ENCODE data around the gene STXBP6.
A peak's percentile ranks its signal among the peaks of the same experiment; 100 is the strongest.

The STXBP6 gene

GRCh38 chr14:24880689-24881088 is 169.3 kb downstream of the STXBP6 start:
- DNase-seq = peak; percentile 33

- DNase-seq = no peak
Observed at GRCh38 chr14:24879661-24880386, 170.1 kb downstream of the STXBP6 start.

GRCh38 chr14:24876996-24877395 is 173.0 kb downstream of the STXBP6 start:
- DNase-seq = no peak

DNA sequence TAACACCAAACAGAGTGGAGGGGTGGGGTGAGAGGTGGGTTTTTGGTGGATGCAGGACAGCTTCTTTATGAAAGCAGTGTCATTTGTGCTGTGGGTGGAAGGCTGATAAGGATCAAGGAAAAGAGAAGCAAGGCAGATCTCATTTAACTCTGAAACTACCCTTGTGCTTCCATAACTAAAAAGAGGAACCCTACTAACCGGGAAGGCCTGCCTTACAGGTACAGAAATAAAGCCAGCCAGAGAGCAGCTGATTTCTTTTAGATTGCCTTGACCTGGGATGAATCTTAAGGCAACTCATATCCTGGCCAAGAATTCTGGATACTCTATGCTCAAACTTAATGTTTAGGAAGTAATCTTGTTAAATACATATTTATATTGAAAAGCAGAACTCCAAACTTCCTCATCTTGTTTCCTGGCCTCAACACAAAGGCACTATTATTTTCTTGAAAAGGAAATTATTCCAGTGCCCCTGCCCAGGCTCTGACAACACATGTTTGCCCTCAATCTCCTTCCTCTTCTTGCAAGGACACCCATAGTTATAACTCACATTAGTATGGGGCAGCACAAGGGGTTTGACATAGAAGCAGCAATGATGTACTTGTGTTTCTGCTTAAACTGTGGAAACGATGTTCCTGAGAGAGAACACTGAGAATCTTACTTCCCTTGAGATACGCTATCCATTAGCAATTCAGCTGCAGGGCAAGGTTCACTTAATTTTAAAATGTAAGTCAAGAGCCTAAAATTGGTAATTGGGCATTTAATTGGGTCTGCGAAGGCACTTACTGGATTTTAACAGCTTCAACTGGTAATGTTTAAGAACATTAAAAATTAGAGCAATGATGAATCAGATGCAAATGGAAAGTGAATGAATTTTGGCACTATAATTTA is 173.7 kb downstream of the STXBP6 start:
- DNase-seq = no peak

- no peak for DNase-seq
Observed at GRCh38 chr14:24875203-24875838, 174.6 kb downstream of the STXBP6 start.

DNA sequence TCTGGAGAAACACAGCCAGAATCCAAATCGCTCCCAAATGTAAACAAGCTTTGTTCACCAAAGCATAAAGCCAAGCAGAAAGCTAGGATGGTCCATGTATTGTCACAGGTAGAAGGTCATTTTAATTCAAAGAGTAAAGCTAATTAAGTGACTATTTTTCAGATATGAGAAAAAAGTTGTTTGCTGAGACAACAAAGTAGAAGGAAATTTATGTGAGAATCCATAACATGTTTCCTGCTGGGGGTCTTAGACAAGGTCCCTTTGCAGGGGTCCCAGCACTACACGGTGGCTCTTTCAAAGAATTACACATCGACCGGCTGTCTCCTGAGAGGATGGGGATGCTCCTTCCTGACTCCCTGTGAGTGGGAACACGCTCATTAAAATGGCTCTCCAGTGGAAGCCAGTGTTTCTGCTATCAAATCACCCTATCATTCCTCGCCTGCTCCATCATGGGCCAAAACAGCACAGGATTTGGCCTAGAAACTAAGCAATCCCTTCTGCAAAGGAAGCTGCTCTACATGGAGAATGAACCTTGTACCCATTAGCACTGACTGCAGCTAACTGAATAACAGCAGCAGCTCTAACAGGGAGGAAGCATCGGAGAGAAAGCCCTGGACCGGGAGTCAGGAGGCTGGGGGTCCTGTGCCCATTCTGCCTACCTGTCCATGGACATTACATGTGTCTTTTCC is 175.3 kb downstream of the STXBP6 start:
- DNase-seq = no peak

- DNase-seq = no peak
Observed at GRCh38 chr14:24873551-24873950, 176.4 kb downstream of the STXBP6 start.

DNA sequence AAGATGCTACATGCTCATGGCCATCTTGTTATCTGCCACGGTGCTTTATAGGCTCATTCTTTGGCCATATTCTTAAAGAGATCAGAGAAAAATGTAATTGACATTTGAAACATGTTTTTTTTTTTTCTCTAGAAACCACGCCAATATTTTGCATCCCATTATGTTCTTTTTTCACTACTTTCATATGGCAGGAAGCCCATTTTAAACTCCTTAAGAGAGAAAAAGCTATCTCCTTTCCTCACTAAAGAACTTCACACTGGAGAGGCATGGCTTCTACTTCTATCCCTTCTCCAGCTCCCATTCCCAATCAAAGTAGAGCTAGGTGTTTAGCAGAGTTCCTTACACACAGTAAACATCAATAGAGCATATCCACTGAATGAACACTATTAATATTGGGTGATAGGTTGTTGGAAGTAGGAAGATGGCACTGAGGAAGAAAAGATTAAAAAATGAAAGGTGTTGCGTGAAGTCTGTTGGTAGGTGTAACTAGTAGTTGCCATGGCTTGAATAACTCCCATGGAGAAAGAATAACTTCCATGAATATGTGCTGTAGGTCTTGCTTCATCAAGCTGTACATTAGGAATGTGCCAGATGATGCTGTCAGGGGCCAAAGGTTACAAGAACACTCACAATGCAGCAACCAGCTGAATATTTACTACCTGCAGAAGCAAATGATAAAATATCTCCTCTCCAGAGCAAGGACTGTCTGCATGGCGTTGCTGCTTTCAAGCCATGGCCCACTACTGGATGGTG is 178.8 kb downstream of the STXBP6 start:
- peak; percentile 50 for DNase-seq

DNA sequence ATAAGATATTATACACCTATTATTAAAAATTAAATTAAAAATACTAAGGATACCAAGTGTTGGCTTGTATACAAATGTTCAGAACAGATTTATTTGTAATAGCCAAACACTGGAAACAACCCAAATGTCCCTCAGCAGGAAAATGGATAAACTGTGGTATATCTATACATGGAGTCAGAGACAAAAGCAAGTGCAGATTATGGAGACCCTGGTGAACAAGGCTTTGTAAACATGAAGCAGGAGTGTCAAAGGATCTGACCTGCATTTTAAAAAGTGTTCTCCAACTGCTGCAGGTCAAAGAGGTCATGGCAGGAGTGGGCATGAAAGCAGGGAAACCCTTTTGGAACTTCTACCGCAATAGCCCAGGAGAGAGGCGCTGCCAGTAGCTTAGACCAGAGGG is 181.6 kb downstream of the STXBP6 start:
- DNase-seq = no peak

DNA sequence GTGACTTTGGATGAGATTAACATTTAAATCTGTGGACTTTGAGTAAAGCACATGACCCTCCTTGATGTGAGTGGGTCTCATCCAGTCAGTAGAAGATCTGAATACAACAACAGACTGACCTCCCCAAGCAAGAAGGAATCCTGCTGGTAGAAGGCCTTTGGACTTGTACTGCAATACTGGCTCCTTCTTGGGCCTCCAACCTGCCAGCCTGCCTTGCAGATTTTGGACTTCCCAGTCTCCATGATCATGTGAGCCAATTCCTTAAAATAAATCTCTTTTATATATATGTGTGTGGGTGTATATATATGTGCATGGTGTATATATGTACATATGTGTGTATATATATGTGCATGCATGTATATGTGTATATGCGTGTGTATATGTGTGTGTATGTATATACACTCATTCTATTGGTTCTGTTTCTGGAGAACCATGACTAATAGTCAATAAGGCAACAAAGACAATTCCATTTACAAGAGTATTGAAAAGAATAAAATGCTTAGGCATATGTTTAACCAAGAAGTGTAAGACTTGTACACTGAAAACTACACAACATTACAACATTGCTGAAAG is 183.8 kb downstream of the STXBP6 start:
- DNase-seq = no peak

- DNase-seq = no peak
Observed at GRCh38 chr14:24863968-24864684, 185.8 kb downstream of the STXBP6 start.

GRCh38 chr14:24861083-24861630 is 188.8 kb downstream of the STXBP6 start:
- peak; percentile 63 for DNase-seq

GRCh38 chr14:24859559-24859958 is 190.4 kb downstream of the STXBP6 start:
- no peak for DNase-seq

DNA sequence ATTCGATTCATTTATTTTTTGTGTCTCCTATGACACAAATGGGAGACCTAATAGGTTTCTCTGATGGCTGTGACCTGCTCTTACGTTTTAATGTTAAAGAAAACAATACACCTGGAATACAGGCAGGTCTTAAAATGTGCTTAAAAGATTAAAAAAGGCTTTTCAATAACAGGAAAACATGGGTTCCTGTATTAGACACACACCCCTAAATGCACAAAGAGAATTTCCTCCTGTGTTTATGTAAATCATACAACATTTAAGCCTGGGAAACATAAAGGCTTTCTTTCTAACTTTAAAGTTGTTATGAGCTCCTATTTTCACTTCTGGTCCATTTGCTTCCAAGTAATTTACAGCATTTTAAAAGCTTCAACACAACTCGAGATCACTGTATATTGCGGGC is 191.3 kb downstream of the STXBP6 start:
- no peak for DNase-seq

DNA sequence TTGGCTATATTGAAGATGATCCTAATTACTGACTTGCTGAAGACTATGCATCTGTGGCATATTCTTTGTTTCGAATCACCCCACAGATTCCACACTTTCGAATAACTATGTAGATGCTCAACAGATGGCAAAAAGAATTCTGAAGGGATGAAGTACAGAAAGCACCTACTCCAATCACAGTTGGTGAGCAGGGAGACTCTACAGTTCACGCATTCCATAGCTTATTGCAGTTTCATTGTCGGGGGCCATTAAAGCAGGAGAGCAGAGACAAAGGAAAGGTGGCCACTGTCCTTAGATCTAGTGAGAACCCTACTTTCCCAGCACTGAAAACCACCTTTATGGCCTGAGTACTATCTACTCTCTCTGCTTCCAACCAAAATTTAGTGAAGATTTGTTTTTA is 191.9 kb downstream of the STXBP6 start:
- DNase-seq = no peak

DNA sequence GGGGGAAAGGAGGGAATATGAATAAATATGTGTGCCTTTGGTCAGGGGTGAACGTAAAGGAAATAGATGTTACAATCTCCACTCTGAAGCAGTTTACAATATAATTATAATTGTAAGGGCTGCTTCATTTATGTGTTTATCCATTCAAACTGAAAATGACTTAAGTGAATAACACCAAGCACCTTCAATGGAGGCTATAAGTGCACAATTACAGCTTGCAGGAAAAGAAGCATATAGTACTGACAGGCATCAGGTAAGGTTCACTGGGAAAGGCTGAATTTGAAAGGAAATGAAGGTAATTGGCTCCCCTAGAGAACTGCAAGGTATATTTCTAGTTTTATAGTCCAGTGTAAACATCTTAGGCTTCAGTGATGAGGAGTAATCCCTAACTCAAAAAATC is 192.7 kb downstream of the STXBP6 start:
- DNase-seq = no peak

DNA sequence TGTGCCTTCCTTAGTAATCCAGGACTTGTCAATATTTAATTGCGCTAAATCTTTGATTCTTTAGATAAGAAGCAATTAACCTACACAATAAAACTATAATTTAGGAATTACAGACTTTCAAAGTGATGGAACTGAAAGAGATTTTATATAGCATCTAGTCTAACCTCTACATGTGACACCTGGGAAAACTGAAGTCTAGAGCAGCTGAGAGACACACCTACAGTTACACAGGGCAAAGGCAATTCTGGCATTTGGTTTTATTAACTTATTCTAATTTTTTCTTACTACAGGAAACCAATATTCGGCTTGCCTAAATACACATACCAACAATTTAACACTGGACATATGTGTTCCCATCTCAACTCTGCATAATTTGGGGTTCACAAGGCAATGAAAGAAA is 196.5 kb downstream of the STXBP6 start:
- DNase-seq = no peak

- DNase-seq = no peak
Observed at GRCh38 chr14:24852312-24853060, 197.5 kb downstream of the STXBP6 start.

DNA sequence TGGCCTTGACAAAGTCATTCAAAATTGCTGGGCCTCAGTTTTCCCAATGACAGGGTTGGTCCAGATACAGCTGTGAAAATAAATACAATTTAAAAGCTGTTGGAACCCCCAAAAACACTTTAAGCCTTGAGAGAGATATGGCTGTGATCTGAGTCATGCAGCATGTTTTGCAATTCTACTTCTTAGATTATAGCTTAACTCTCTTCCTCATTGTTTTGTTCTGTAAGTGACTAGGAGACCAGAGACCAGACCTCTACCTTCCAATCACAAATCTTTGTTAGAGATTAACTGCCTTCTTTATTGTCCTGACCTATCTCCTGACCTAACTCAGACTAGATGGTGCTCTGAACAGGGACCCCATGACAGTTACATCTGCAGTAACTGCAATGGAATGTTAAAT is 198.1 kb downstream of the STXBP6 start:
- peak; percentile 57 for DNase-seq

DNA sequence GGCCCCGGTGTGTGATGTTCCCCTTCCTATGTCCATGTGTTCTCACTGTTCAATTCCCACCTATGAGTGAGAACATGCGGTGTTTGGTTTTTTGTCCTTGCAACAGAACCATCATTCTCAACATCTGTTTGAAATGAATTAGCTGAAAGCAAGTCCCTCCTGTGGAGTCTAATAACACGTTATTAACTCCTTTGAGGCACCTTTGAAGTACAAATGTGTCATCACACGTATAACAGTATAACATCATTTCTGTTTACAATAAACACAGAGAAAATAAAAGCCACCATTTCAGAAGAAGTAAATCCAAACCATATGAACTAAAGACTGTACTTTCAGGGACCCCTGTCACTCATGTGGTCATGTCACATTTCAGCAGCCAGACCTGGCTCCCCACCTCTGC is 198.5 kb downstream of the STXBP6 start:
- no peak for DNase-seq

Data from HCEC 1CT (cell line).